ENCODE measurements around the gene LILRB1. TPM values are rescaled to one million over a fixed set of nuclear protein-coding genes. Genes with fewer than 3 reads are reported as not detected.
A peak's percentile ranks its signal among the peaks of the same experiment; 100 is the strongest.
"Not testable (repeated sequence)": the region's sequence is repeated elsewhere in the genome, so short reads cannot be mapped to it uniquely, and the experiment has no call there.

The LILRB1 gene
- polyA plus RNA-seq, 3 donors: 1.2 to 1.6 (median 1.5) TPM

- DNase-seq (ENCODE audit: low read depth in 3 of 3, low spot score in 2 of 3): no peak
Observed at GRCh38 chr19:54660964-54661363, 30.7 kb downstream of the LILRB1 start.

GRCh38 chr19:54661846-54662481 lies 31.7 kb downstream of the LILRB1 start:
- DNase-seq (ENCODE audit: low read depth in 3 of 3, low spot score in 2 of 3): no peak

GRCh38 chr19:54662730-54663129 lies 32.4 kb downstream of the LILRB1 start, which contains the start of gene LILRB4:
LILRB4 (plus strand) TSS chr19:54662985; CDS start chr19:54663034, 49 bp downstream.
- no peak for DNase-seq (ENCODE audit: low read depth in 3 of 3, low spot score in 2 of 3)

GRCh38 chr19:54665530-54665929 lies 35.2 kb downstream of the LILRB1 start:
- no peak for DNase-seq (ENCODE audit: low read depth in 3 of 3, low spot score in 2 of 3)

GRCh38 chr19:54667217-54667616 lies 36.9 kb downstream of the LILRB1 start:
- DNase-seq (ENCODE audit: low read depth in 3 of 3, low spot score in 2 of 3): no peak

- DNase-seq (ENCODE audit: low read depth in 3 of 3, low spot score in 2 of 3): no peak
Observed at GRCh38 chr19:54668353-54668752, 38.1 kb downstream of the LILRB1 start.

GRCh38 chr19:54670576-54671357 lies 40.5 kb downstream of the LILRB1 start:
- DNase-seq (ENCODE audit: low read depth in 3 of 3, low spot score in 2 of 3): no peak

- DNase-seq (ENCODE audit: low read depth in 3 of 3, low spot score in 2 of 3): no peak
Observed at GRCh38 chr19:54673222-54673621, 42.9 kb downstream of the LILRB1 start.

- DNase-seq (ENCODE audit: low read depth in 3 of 3, low spot score in 2 of 3): peak in 1 of 3 donors; percentile 4
Observed at GRCh38 chr19:54674021-54674617, 43.8 kb downstream of the LILRB1 start.

- peak in 1 of 3 donors; percentile 7 for DNase-seq (ENCODE audit: low read depth in 3 of 3, low spot score in 2 of 3)
Observed at GRCh38 chr19:54676210-54676834, 46.0 kb downstream of the LILRB1 start.

GRCh38 chr19:54677217-54677616 lies 46.9 kb downstream of the LILRB1 start:
- no peak for DNase-seq (ENCODE audit: low read depth in 3 of 3, low spot score in 2 of 3)

GRCh38 chr19:54681596-54681995 lies 51.3 kb downstream of the LILRB1 start:
- DNase-seq (ENCODE audit: low read depth in 3 of 3, low spot score in 2 of 3): not testable (repeated sequence)

GRCh38 chr19:54682306-54682856 lies 52.1 kb downstream of the LILRB1 start:
- DNase-seq (ENCODE audit: low read depth in 3 of 3, low spot score in 2 of 3): no peak

GRCh38 chr19:54684527-54684926 lies 54.2 kb downstream of the LILRB1 start:
- DNase-seq (ENCODE audit: low read depth in 3 of 3, low spot score in 2 of 3): peak; percentile 40 to 71 (median 58)

Other genes with a start within 250 kb of the LILRB1 start
- gene TTYH1, start 215.0 kb upstream of the LILRB1 start, polyA plus RNA-seq (ENCODE audit: insufficient read length in 3 of 3): 1 to 10 TPM; 6.2 to 7.0 (median 6.9) TPM
- gene LENG8, start 181.3 kb upstream of the LILRB1 start, polyA plus RNA-seq (ENCODE audit: insufficient read length in 3 of 3): 10 to 100 TPM; 67.0 to 96.9 (median 68.5) TPM
- gene LENG9, start 166.7 kb upstream of the LILRB1 start, polyA plus RNA-seq (ENCODE audit: insufficient read length in 3 of 3): 1 to 10 TPM; 1.2 to 2.2 (median 1.5) TPM
- 10 to 100 TPM; 20.2 to 22.0 (median 21.7) TPM for gene CDC42EP5, start 157.2 kb upstream of the LILRB1 start, polyA plus RNA-seq (ENCODE audit: insufficient read length in 3 of 3)
- gene LAIR2, start 127.7 kb upstream of the LILRB1 start, polyA plus RNA-seq (ENCODE audit: insufficient read length in 3 of 3): under 1 TPM in 1 of 3 donors, not detected in 2; 0.27 TPM
- under 1 TPM; 0.55 to 0.92 (median 0.58) TPM for gene LILRA2, start 56.7 kb upstream of the LILRB1 start, polyA plus RNA-seq (ENCODE audit: insufficient read length in 3 of 3)
- under 1 TPM; 0.43 to 0.61 (median 0.51) TPM for gene LILRA1, start 36.9 kb upstream of the LILRB1 start, polyA plus RNA-seq (ENCODE audit: insufficient read length in 3 of 3)
- 1 to 10 TPM in 2 of 3 donors, under 1 TPM in 1; 0.67 to 1.2 (median 1.1) TPM for gene LILRB4, start 32.5 kb downstream of the LILRB1 start, polyA plus RNA-seq (ENCODE audit: insufficient read length in 3 of 3)
- not detected for gene KIR3DL3, start 94.0 kb downstream of the LILRB1 start, polyA plus RNA-seq (ENCODE audit: insufficient read length in 3 of 3)
- under 1 TPM in 1 of 3 donors, not detected in 2; 0.10 TPM for gene KIR2DL3, start 108.0 kb downstream of the LILRB1 start, polyA plus RNA-seq (ENCODE audit: insufficient read length in 3 of 3)
- under 1 TPM in 1 of 3 donors, not detected in 2; 0.10 TPM for gene KIR2DL1, start 139.3 kb downstream of the LILRB1 start, polyA plus RNA-seq (ENCODE audit: insufficient read length in 3 of 3)
- not detected for gene KIR2DL4, start 173.1 kb downstream of the LILRB1 start, polyA plus RNA-seq (ENCODE audit: insufficient read length in 3 of 3)
- gene KIR3DL1, start 186.0 kb downstream of the LILRB1 start, polyA plus RNA-seq (ENCODE audit: insufficient read length in 3 of 3): not detected
- gene KIR2DS4, start 202.2 kb downstream of the LILRB1 start, polyA plus RNA-seq (ENCODE audit: insufficient read length in 3 of 3): under 1 TPM in 1 of 3 donors, not detected in 2; 0.10 TPM
- gene KIR3DL2, start 220.0 kb downstream of the LILRB1 start, polyA plus RNA-seq (ENCODE audit: insufficient read length in 3 of 3): not detected
- gene FCAR, start 243.8 kb downstream of the LILRB1 start, polyA plus RNA-seq (ENCODE audit: insufficient read length in 3 of 3): under 1 TPM; 0.08 to 0.37 (median 0.24) TPM

Data from right renal cortex interstitium (tissue), 3 donors.